Measurements from ENCODE around the gene MPV17. TPM values are rescaled to one million over a fixed set of nuclear protein-coding genes. Genes with fewer than 3 reads are reported as not detected.

The MPV17 gene
- total RNA-seq, 1 experiment from 2014 or later: 59.4 TPM

DNA sequence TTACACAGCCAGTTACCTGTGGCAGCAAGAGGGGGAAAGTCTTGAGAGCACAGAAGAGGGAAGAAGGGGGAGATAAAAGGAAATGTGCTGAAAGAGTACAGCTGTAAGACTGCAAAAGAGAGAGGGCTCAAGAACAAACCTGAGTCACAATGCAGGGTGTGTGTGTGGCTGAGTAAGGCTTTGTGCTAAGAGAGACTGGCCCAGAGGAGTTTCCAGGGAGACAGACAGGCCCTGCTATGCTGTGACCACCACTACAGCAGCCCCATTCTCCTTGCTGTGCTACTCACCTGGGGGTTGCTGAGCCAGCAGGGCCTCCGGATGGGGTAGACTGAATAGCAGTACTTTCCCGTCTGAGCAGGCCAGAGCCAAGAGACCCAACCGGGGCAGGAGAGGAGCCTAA lies 12.4 kb upstream of the MPV17 start:
- no peaks in the 10 kb centered on the region for H3K27me3 ChIP-seq (ENCODE audit: insufficient read depth, low read length)
- no peak overlapping the region for H2AK5ac ChIP-seq (ENCODE audit: insufficient read length, low read length)
- H3K14ac ChIP-seq (ENCODE audit: insufficient read depth, low read length): no peak overlapping the region
- H2BK120ac ChIP-seq (ENCODE audit: low read depth, low read length, poor library complexity, severe bottlenecking): no peak overlapping the region
- H2BK5ac ChIP-seq (ENCODE audit: insufficient read length, low read length): no peak overlapping the region
- Mint-ChIP-seq H3K27ac (no peak overlapping the region), H3K4me3 (no peak overlapping the region), H3K36me3 (ENCODE audit: insufficient read depth in 1 of 3, low read depth in 3 of 3) (peaks cover 39 to 80% (median 67%) of the 10 kb centered on the region in 3 experiments), H3K27me3 (ENCODE audit: low read depth) (no peaks in the 10 kb centered on the region), H3K4me1 (no peaks in the 10 kb centered on the region), H3K9me3 (no peaks in the 10 kb centered on the region)
- no peak for DNase-seq
- no peak overlapping the region for H3K27ac ChIP-seq (ENCODE audit: insufficient read length, low read depth, low read length)
- TF ChIP-seq CTCF (conservative IDR thresholded peaks at IDR 0.05): no peak
- no peak overlapping the region for H2BK12ac ChIP-seq (ENCODE audit: insufficient read length, low read depth, low read length)
- no peak overlapping the region for H4K8ac ChIP-seq (replicated peaks; ENCODE audit: insufficient read length, low read depth, low read length)
- no CpG with 5 or more reads among the region's 3 CpGs for WGBS (ENCODE audit: extremely low coverage, insufficient read length, low lambda C conversion rate)
- H2BK20ac ChIP-seq (ENCODE audit: low read depth, low read length, poor library complexity, severe bottlenecking): no peak overlapping the region
- H3K79me1 ChIP-seq (ENCODE audit: insufficient read depth, low read depth, low read length, poor library complexity, severe bottlenecking): no peaks in the 10 kb centered on the region
- H2BK15ac ChIP-seq (ENCODE audit: low read depth, low read length): no peak overlapping the region
- H3K23ac ChIP-seq (ENCODE audit: insufficient read length, low read depth, low read length): no peak overlapping the region
- no peak overlapping the region for H3T11ph ChIP-seq (ENCODE audit: low read length)
- H3K4ac ChIP-seq (ENCODE audit: low read depth, low read length): no peak overlapping the region
- no peaks in the 10 kb centered on the region for H4K20me1 ChIP-seq (ENCODE audit: control insufficient read depth, insufficient read depth, insufficient read length)
- H3K79me2 ChIP-seq (ENCODE audit: insufficient read depth, low read length): no peaks in the 10 kb centered on the region
- no peak overlapping the region for H4K91ac ChIP-seq (ENCODE audit: insufficient read length, low read depth, low read length)
- H3K9me3 ChIP-seq (ENCODE audit: control insufficient read depth, low read depth, low read length): no peaks in the 10 kb centered on the region
- H3K4me2 ChIP-seq (ENCODE audit: insufficient read depth, insufficient read length, low read length): no peak overlapping the region
- no peak overlapping the region for H3K18ac ChIP-seq (ENCODE audit: insufficient read length, low read depth, low read length)
- no peaks in the 10 kb centered on the region for H3K23me2 ChIP-seq (ENCODE audit: insufficient read length, low read depth, low read length, poor library complexity, severe bottlenecking)
- no peaks in the 10 kb centered on the region for H3K4me1 ChIP-seq (ENCODE audit: insufficient read depth, low read length)
- H3K9ac ChIP-seq (ENCODE audit: extremely low read depth, insufficient read length, low read length): no peak overlapping the region
- H2AFZ ChIP-seq (ENCODE audit: low read length): no peak overlapping the region
- H4K5ac ChIP-seq (ENCODE audit: insufficient read length, low read depth, low read length): no peak overlapping the region
- no peak overlapping the region for H3K56ac ChIP-seq (ENCODE audit: insufficient read length, low read depth, low read length)
